ENCODE results near the gene HSDL2. TPM values are rescaled to one million over a fixed set of nuclear protein-coding genes. Genes with fewer than 3 reads are reported as not detected.
"Not testable (repeated sequence)": the region's sequence is repeated elsewhere in the genome, so short reads cannot be mapped to it uniquely, and the experiment has no call there.

The HSDL2 gene
- total RNA-seq, 1 experiment from 2014 or later: 32.2 TPM

GRCh38 chr9:112369817-112370216 lies 10.1 kb upstream of the HSDL2 start:
- no peaks in the 10 kb centered on the region for H3K27me3 ChIP-seq (ENCODE audit: control insufficient read depth, insufficient read depth, low read length)
- ATAC-seq (no peak), DNase-seq (ENCODE audit: low read depth, low spot score) (no peak)
- no TSS peak for BruUV-seq (replicated peaks)
- no peaks in the 10 kb centered on the region for H3K9me3 ChIP-seq (ENCODE audit: control insufficient read depth, insufficient read depth, low read depth, low read length)
- H3K27ac ChIP-seq (ENCODE audit: low read length): no peak overlapping the region
- H3K4me3 ChIP-seq (ENCODE audit: low read depth in 2 of 2, low read length in 2 of 2): no peak overlapping the region
- no peaks in the 10 kb centered on the region for H3K36me3 ChIP-seq (ENCODE audit: control insufficient read depth, insufficient read depth, low read length)
- intact Hi-C loops (cut with micrococcal nuclease; ENCODE audit: unreplicated experiment) (no loop called here), in situ Hi-C loops (cut with HindIII; ENCODE audit: low pct_unique_long_range_greater_than_20kb, low sequenced_read_pairs) (no loop called here)
- no peaks in the 10 kb centered on the region for H3K4me1 ChIP-seq (ENCODE audit: control insufficient read depth, insufficient read depth, low read length)
- CTCF ChIA-PET: no interaction called here
- POLR2A ChIA-PET: no interaction called here
- TF ChIP-seq CTCF (IDR thresholded peaks at IDR 0.05) (no peak), POLR2AphosphoS5 (IDR thresholded peaks at IDR 0.05; ENCODE audit: low read depth, low read length) (no peak), REST (IDR thresholded peaks at IDR 0.05; ENCODE audit: insufficient read depth in 1 of 2, low read depth in 2 of 2, low read length in 1 of 2) (no peak), SIN3A (IDR thresholded peaks at IDR 0.05; ENCODE audit: borderline replicate concordance, insufficient read depth, low read depth, low read length) (no peak), TCF7L2 (IDR thresholded peaks at IDR 0.05; ENCODE audit: low read depth, low read length) (no peak)

GRCh38 chr9:112371060-112371459 lies 8.8 kb upstream of the HSDL2 start:
- no TSS peak for BruUV-seq (replicated peaks)
- H3K4me3 ChIP-seq (ENCODE audit: low read depth in 2 of 2, low read length in 2 of 2): no peak overlapping the region
- ATAC-seq (no peak), DNase-seq (ENCODE audit: low read depth, low spot score) (no peak)
- no peaks in the 10 kb centered on the region for H3K4me1 ChIP-seq (ENCODE audit: control insufficient read depth, insufficient read depth, low read length)
- H3K27ac ChIP-seq (ENCODE audit: low read length): no peak overlapping the region
- TF ChIP-seq CTCF (IDR thresholded peaks at IDR 0.05) (no peak), SIN3A (IDR thresholded peaks at IDR 0.05; ENCODE audit: borderline replicate concordance, insufficient read depth, low read depth, low read length) (no peak), REST (IDR thresholded peaks at IDR 0.05; ENCODE audit: insufficient read depth in 1 of 2, low read depth in 2 of 2, low read length in 1 of 2) (no peak), POLR2AphosphoS5 (IDR thresholded peaks at IDR 0.05; ENCODE audit: low read depth, low read length) (no peak), TCF7L2 (IDR thresholded peaks at IDR 0.05; ENCODE audit: low read depth, low read length) (no peak)
- in situ Hi-C loops (cut with HindIII; ENCODE audit: low pct_unique_long_range_greater_than_20kb, low sequenced_read_pairs) (no loop called here), intact Hi-C loops (cut with micrococcal nuclease; ENCODE audit: unreplicated experiment) (no loop called here)
- H3K9me3 ChIP-seq (ENCODE audit: control insufficient read depth, insufficient read depth, low read depth, low read length): no peaks in the 10 kb centered on the region
- H3K36me3 ChIP-seq (ENCODE audit: control insufficient read depth, insufficient read depth, low read length): no peaks in the 10 kb centered on the region
- ChIA-PET CTCF (no interaction called here), POLR2A (no interaction called here)
- H3K27me3 ChIP-seq (ENCODE audit: control insufficient read depth, insufficient read depth, low read length): no peaks in the 10 kb centered on the region

GRCh38 chr9:112373666-112374065 lies 6.2 kb upstream of the HSDL2 start:
- ATAC-seq; BruUV-seq (replicated peaks); H3K27me3 ChIP-seq (ENCODE audit: control insufficient read depth, insufficient read depth, low read length); H3K36me3 ChIP-seq (ENCODE audit: control insufficient read depth, insufficient read depth, low read length); DNase-seq (ENCODE audit: low read depth, low spot score); H3K4me1 ChIP-seq (ENCODE audit: control insufficient read depth, insufficient read depth, low read length); intact Hi-C loops (cut with micrococcal nuclease; ENCODE audit: unreplicated experiment); H3K4me3 ChIP-seq (ENCODE audit: low read depth in 2 of 2, low read length in 2 of 2); H3K9me3 ChIP-seq (ENCODE audit: control insufficient read depth, insufficient read depth, low read depth, low read length); H3K27ac ChIP-seq (ENCODE audit: low read length); POLR2A ChIA-PET; CTCF ChIA-PET; in situ Hi-C loops (cut with HindIII; ENCODE audit: low pct_unique_long_range_greater_than_20kb, low sequenced_read_pairs): not testable (repeated sequence)

GRCh38 chr9:112374232-112374631 lies 5.7 kb upstream of the HSDL2 start:
- ATAC-seq; BruUV-seq (replicated peaks); H3K36me3 ChIP-seq (ENCODE audit: control insufficient read depth, insufficient read depth, low read length); CTCF ChIA-PET; POLR2A ChIA-PET; DNase-seq (ENCODE audit: low read depth, low spot score); H3K9me3 ChIP-seq (ENCODE audit: control insufficient read depth, insufficient read depth, low read depth, low read length); H3K27ac ChIP-seq (ENCODE audit: low read length); H3K4me1 ChIP-seq (ENCODE audit: control insufficient read depth, insufficient read depth, low read length); H3K4me3 ChIP-seq (ENCODE audit: low read depth in 2 of 2, low read length in 2 of 2); in situ Hi-C loops (cut with HindIII; ENCODE audit: low pct_unique_long_range_greater_than_20kb, low sequenced_read_pairs); intact Hi-C loops (cut with micrococcal nuclease; ENCODE audit: unreplicated experiment); H3K27me3 ChIP-seq (ENCODE audit: control insufficient read depth, insufficient read depth, low read length): not testable (repeated sequence)
